ENCODE data around the gene CLCN4. TPM values are rescaled to one million over a fixed set of nuclear protein-coding genes. Genes with fewer than 3 reads are reported as not detected.

Gene CLCN4
- total and polyA plus RNA-seq, 2 donors from 2014 or later, result 2.4 to 7.3 TPM

DNA sequence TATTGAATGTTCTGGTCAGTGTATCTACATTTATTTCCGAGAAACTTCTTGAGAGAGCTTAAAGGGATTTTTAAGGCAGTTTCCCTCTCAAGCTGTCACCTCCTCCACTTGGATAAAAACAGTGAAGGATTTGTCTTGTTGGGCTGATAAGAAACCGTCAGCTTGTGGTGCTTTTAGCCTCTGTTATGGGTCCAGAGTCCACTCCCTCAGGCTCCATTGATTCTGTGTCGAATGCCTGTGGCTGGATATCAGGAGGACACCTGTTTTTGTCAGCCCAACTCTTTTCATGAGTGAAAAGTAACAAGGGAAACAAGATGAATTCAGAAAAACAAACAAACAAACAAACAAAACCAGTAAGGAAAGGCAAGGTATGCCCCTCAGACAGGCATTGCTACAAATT, 12.4 kb downstream of the CLCN4 start:
- Histone ChIP-seq H3K27ac (ENCODE audit: low read depth in 2 of 2, low read length in 2 of 2) (no peak overlapping the region), H3K27me3 (ENCODE audit: control insufficient read depth, insufficient read depth, low read length) (no peaks in the 10 kb centered on the region), H3K4me3 (ENCODE audit: low read length in 3 of 3) (no peak overlapping the region), H3K9ac (ENCODE audit: low read length in 3 of 3) (no peak overlapping the region), H3K9me3 (ENCODE audit: control insufficient read depth in 2 of 3, insufficient read depth in 1 of 3, low read length in 3 of 3) (no peaks in the 10 kb centered on the region), H3K36me3 (ENCODE audit: control insufficient read depth in 2 of 3, insufficient read depth in 3 of 3, low read length in 3 of 3) (no peaks in the 10 kb centered on the region), H3K4me1 (ENCODE audit: control insufficient read depth in 2 of 3, insufficient read depth in 2 of 3, low read depth in 1 of 3, low read length in 3 of 3) (peaks cover 0 to 6% (median 3%) of the 10 kb centered on the region in 3 donors)
- no peak for FAIRE-seq
- TF ChIP-seq, protein P1, sequence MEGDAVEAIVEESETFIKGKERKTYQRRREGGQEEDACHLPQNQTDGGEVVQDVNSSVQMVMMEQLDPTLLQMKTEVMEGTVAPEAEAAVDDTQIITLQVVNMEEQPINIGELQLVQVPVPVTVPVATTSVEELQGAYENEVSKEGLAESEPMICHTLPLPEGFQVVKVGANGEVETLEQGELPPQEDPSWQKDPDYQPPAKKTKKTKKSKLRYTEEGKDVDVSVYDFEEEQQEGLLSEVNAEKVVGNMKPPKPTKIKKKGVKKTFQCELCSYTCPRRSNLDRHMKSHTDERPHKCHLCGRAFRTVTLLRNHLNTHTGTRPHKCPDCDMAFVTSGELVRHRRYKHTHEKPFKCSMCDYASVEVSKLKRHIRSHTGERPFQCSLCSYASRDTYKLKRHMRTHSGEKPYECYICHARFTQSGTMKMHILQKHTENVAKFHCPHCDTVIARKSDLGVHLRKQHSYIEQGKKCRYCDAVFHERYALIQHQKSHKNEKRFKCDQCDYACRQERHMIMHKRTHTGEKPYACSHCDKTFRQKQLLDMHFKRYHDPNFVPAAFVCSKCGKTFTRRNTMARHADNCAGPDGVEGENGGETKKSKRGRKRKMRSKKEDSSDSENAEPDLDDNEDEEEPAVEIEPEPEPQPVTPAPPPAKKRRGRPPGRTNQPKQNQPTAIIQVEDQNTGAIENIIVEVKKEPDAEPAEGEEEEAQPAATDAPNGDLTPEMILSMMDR (IDR thresholded peaks at IDR 0.05; ENCODE audit: borderline replicate concordance, extremely low read depth, insufficient read depth), result no peak
- intact Hi-C loops (cut with DNase I), result no loop called here
- DNase-seq, result no peak

DNA sequence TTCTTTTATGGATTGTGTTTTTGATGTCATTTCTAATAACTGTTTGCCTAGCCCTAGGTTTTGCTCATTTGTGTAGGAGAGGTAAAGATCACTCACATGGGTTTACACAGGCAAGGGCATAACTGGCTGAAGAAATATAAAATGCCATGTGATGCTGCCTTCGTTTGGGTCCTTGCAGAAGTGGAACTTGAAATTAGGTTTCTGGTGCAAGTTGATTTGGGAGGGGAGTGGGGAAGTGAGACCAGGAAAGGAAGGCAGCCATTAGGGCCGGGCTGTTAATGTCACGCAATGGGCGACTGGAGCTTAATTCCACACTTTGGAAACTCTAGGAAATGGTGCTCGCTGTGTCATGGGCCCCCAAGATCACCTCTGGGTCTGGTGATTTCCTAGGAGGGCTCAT, 14.5 kb downstream of the CLCN4 start:
- FAIRE-seq (no peak), DNase-seq (no peak)
- Histone ChIP-seq H3K27ac (ENCODE audit: low read depth in 2 of 2, low read length in 2 of 2) (no peak overlapping the region), H3K9ac (ENCODE audit: low read length in 3 of 3) (no peak overlapping the region), H3K9me3 (ENCODE audit: control insufficient read depth in 2 of 3, insufficient read depth in 1 of 3, low read length in 3 of 3) (no peaks in the 10 kb centered on the region), H3K27me3 (ENCODE audit: control insufficient read depth, insufficient read depth, low read length) (no peaks in the 10 kb centered on the region), H3K4me1 (ENCODE audit: control insufficient read depth in 2 of 3, insufficient read depth in 2 of 3, low read depth in 1 of 3, low read length in 3 of 3) (peaks cover 0 to 6% (median 3%) of the 10 kb centered on the region in 3 donors), H3K4me3 (ENCODE audit: low read length in 3 of 3) (no peak overlapping the region), H3K36me3 (ENCODE audit: control insufficient read depth in 2 of 3, insufficient read depth in 3 of 3, low read length in 3 of 3) (no peaks in the 10 kb centered on the region)
- intact Hi-C loops (cut with DNase I), result no loop called here
- TF ChIP-seq, protein P1 (IDR thresholded peaks at IDR 0.05; ENCODE audit: borderline replicate concordance, extremely low read depth, insufficient read depth), result no peak

DNA sequence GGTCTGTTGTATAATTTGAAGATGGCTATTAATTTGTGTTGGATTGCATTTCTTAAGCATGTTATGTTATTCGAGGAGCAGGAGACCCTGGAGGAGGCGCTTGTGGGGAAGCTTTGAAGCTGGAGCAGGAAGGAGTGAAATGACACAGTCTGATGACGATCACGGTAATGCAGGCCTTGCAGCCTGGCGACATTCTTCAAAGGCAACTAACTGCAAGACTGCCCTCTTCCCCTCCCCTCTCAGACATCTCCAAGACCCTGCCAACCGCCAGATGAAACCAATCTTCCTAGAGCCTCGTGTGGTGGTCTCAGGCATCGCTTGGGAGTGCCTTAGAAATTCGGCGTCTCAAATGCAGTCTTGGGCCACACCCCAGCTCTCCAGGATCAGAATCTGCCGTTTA, 16.1 kb downstream of the CLCN4 start:
- Histone ChIP-seq H3K27me3 (ENCODE audit: control insufficient read depth, insufficient read depth, low read length) (peaks cover 3% of the 10 kb centered on the region), H3K9ac (ENCODE audit: low read length in 3 of 3) (no peak overlapping the region), H3K9me3 (ENCODE audit: control insufficient read depth in 2 of 3, insufficient read depth in 1 of 3, low read length in 3 of 3) (no peaks in the 10 kb centered on the region), H3K36me3 (ENCODE audit: control insufficient read depth in 2 of 3, insufficient read depth in 3 of 3, low read length in 3 of 3) (no peaks in the 10 kb centered on the region), H3K4me1 (ENCODE audit: control insufficient read depth in 2 of 3, insufficient read depth in 2 of 3, low read depth in 1 of 3, low read length in 3 of 3) (peaks cover 0 to 3% (median 2%) of the 10 kb centered on the region in 3 donors), H3K4me3 (ENCODE audit: low read length in 3 of 3) (no peak overlapping the region), H3K27ac (ENCODE audit: low read depth in 2 of 2, low read length in 2 of 2) (peak overlapping the region in 1 of 2 donors; percentile 51)
- no peak for FAIRE-seq
- intact Hi-C loops (cut with DNase I), result no loop called here
- TF ChIP-seq, protein P1 (IDR thresholded peaks at IDR 0.05; ENCODE audit: borderline replicate concordance, extremely low read depth, insufficient read depth), result no peak
- peak in 4 of 5 donors; percentile 75 to 94 (median 86) for DNase-seq

Data from kidney (tissue), 14 donors.